ENCODE results near the gene SH3RF2. TPM values are rescaled to one million over a fixed set of nuclear protein-coding genes. Genes with fewer than 3 reads are reported as not detected.
A peak's percentile ranks its signal among the peaks of the same experiment; 100 is the strongest.
"Not testable (repeated sequence)": the region's sequence is repeated elsewhere in the genome, so short reads cannot be mapped to it uniquely, and the experiment has no call there.

The SH3RF2 gene
- 0.97 and 2.2 TPM in 2 replicates for total RNA-seq

GRCh38 chr5:145936401-145937131, at the start of gene SH3RF2:
Gene SH3RF2, plus strand, starts transcription at chr5:145936578. Its CDS starts 1,351 bp downstream, at chr5:145937929.
- TF ChIP-seq, protein P1, sequence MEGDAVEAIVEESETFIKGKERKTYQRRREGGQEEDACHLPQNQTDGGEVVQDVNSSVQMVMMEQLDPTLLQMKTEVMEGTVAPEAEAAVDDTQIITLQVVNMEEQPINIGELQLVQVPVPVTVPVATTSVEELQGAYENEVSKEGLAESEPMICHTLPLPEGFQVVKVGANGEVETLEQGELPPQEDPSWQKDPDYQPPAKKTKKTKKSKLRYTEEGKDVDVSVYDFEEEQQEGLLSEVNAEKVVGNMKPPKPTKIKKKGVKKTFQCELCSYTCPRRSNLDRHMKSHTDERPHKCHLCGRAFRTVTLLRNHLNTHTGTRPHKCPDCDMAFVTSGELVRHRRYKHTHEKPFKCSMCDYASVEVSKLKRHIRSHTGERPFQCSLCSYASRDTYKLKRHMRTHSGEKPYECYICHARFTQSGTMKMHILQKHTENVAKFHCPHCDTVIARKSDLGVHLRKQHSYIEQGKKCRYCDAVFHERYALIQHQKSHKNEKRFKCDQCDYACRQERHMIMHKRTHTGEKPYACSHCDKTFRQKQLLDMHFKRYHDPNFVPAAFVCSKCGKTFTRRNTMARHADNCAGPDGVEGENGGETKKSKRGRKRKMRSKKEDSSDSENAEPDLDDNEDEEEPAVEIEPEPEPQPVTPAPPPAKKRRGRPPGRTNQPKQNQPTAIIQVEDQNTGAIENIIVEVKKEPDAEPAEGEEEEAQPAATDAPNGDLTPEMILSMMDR (IDR thresholded peaks at IDR 0.05; ENCODE audit: insufficient read depth, low read depth, low read length) = no peak
- H3K4me3 ChIP-seq (ENCODE audit: low read depth, low read length) = peak within 1 kb of the TSS; percentile 53
- peak; percentile 59 for DNase-seq (ENCODE audit: low read depth)

- no peak for DNase-seq (ENCODE audit: low read depth)
- no peak overlapping the region for H3K4me3 ChIP-seq (ENCODE audit: low read depth, low read length)
- TF ChIP-seq, protein P1 (IDR thresholded peaks at IDR 0.05; ENCODE audit: insufficient read depth, low read depth, low read length) = peak; percentile 9
These were observed 49.2 kb upstream of the SH3RF2 start for GRCh38 chr5:145887217-145887616.

GRCh38 chr5:145887976-145888574, 48.3 kb upstream of the SH3RF2 start:
- peak; percentile 55 for DNase-seq (ENCODE audit: low read depth)

GRCh38 chr5:145889611-145890010, 46.8 kb upstream of the SH3RF2 start:
- DNase-seq (ENCODE audit: low read depth) = no peak
- TF ChIP-seq, protein P1 (IDR thresholded peaks at IDR 0.05; ENCODE audit: insufficient read depth, low read depth, low read length) = no peak
- H3K4me3 ChIP-seq (ENCODE audit: low read depth, low read length) = no peak overlapping the region

More at GRCh38 chr5:145887976-145888574, 48.3 kb upstream of the SH3RF2 start:
- H3K4me3 ChIP-seq (ENCODE audit: low read depth, low read length) = no peak overlapping the region
- TF ChIP-seq, protein P1 (IDR thresholded peaks at IDR 0.05; ENCODE audit: insufficient read depth, low read depth, low read length) = peak; percentile 95

DNA sequence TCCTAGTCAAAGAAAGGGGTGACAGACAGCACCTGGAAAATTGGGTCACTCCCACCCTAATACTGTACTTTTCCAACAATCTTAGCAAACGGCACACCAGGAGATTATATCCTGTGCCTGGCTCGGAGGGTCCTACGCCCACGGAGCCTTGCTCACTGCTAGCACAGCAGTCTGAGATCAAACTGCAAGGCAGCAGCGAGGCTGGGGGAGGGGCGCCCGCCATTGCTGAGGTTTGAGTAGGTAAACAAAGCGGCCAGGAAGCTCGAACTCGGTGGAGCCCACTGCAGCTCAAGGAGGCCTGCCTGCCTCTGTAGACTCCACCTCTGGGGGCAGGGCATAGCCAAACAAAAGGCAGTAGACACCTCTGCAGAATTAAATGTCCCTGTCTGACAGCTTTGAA, 45.0 kb upstream of the SH3RF2 start:
- H3K4me3 ChIP-seq (ENCODE audit: low read depth, low read length); DNase-seq (ENCODE audit: low read depth): not testable (repeated sequence)

DNA sequence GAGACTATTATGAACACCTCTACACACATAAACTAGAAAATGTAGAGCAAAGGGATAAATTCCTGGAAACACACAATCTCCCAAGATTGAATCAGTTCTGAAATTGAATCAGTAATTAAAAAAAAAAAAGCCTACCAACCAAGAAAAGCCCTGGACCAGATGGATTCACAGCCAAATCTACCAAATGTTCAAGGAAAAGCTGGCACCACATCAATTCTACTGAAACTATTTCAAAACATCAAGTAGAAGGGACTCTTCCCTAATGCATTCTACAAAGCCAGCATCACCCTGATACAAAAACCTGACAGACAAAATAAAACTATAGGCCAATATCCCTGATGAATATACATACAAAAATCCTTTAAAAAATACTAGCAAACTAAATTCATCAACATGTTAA, 38.2 kb upstream of the SH3RF2 start:
- no peak overlapping the region for H3K4me3 ChIP-seq (ENCODE audit: low read depth, low read length)
- TF ChIP-seq, protein P1 (IDR thresholded peaks at IDR 0.05; ENCODE audit: insufficient read depth, low read depth, low read length) = no peak
- no peak for DNase-seq (ENCODE audit: low read depth)

DNA sequence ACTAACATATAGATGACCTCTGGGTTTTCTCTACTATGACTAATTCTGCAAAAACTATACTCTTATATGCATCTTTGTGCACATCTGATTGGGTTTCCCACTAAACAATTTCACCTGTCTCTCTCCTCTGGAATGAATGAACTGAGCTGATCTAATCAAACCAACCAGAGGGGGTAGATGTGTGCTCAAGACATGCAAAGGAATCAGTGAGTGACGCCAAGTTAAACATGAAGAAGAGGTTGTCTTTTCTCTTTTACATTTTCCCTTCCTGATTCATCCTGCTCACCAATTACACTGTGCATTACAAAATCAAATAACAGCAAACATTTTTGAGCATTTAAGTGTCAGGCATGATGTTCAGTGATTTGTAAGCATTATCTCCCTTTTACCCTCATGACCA, 34.0 kb upstream of the SH3RF2 start:
- DNase-seq (ENCODE audit: low read depth) = no peak
- no peak overlapping the region for H3K4me3 ChIP-seq (ENCODE audit: low read depth, low read length)
- TF ChIP-seq, protein P1 (IDR thresholded peaks at IDR 0.05; ENCODE audit: insufficient read depth, low read depth, low read length) = no peak
